EH (cell line): ENCODE measurements around the gene VRK2.
A peak's percentile ranks its signal among the peaks of the same experiment; 100 is the strongest.

Source experiments
- DNase-seq: peaks from one replicate; pipeline ENCODE4 v3.0.0-alpha.2; 2015; ENCODE audit warnings: low read depth

VRK2 gene

GRCh38 chr2:58046585-58047372 lies at the start of gene VRK2:
Gene VRK2, plus strand, starts transcription at chr2:58046806. Its CDS starts 2,026 bp downstream, at chr2:58048832.
- peak; percentile 91 for DNase-seq

GRCh38 chr2:58006256-58006951 lies 40.2 kb upstream of the VRK2 start:
- peak; percentile 13 for DNase-seq

- DNase-seq: no peak
These were observed 39.7 kb upstream of the VRK2 start for GRCh38 chr2:58006952-58007284.

- DNase-seq: no peak
These were observed 36.0 kb upstream of the VRK2 start for GRCh38 chr2:58010599-58010998.

- no peak for DNase-seq
These were observed 27.4 kb upstream of the VRK2 start for GRCh38 chr2:58019229-58019628.

GRCh38 chr2:58025150-58025933 lies 21.3 kb upstream of the VRK2 start:
- DNase-seq: no peak

- no peak for DNase-seq
These were observed 19.6 kb upstream of the VRK2 start for GRCh38 chr2:58027029-58027428.

- peak; percentile 32 for DNase-seq
These were observed 15.8 kb upstream of the VRK2 start for GRCh38 chr2:58030771-58031170.

GRCh38 chr2:58032016-58032763 lies 14.4 kb upstream of the VRK2 start:
- peak; percentile 66 for DNase-seq

GRCh38 chr2:58032764-58033080 lies 13.9 kb upstream of the VRK2 start:
- DNase-seq: peak; percentile 21

- DNase-seq: no peak
These were observed 13.1 kb upstream of the VRK2 start for GRCh38 chr2:58033530-58033929.

- DNase-seq: no peak
These were observed 11.3 kb upstream of the VRK2 start for GRCh38 chr2:58035352-58035751.

- DNase-seq: peak; percentile 69
These were observed 7.4 kb upstream of the VRK2 start for GRCh38 chr2:58039170-58039611.

- DNase-seq: peak; percentile 76
These were observed 4.1 kb upstream of the VRK2 start for GRCh38 chr2:58042486-58042970.

- DNase-seq: no peak
These were observed 2.5 kb upstream of the VRK2 start for GRCh38 chr2:58044145-58044544.

GRCh38 chr2:58045580-58046334 lies 849 bp upstream of the VRK2 start:
- DNase-seq: no peak

- no peak for DNase-seq
These were observed 346 bp upstream of the VRK2 start for GRCh38 chr2:58046335-58046584.

- no peak for DNase-seq
These were observed 848 bp downstream of the VRK2 start for GRCh38 chr2:58047373-58047935.

GRCh38 chr2:58047961-58048360 lies 1.4 kb downstream of the VRK2 start:
- no peak for DNase-seq

GRCh38 chr2:58051445-58051844 lies 4.8 kb downstream of the VRK2 start:
- no peak for DNase-seq

- DNase-seq: no peak
These were observed 6.4 kb downstream of the VRK2 start for GRCh38 chr2:58052978-58053377.
